RWPE1 (cell line): Measurements from ENCODE around the gene USP46.

Experiments used
- CTCF ChIA-PET: fragments of 350-600 bp; sonication (Branson Sonifier 250); formaldehyde crosslinking; extraction: SDS; loops from one replicate; lab custom pipeline; 2021; lab: Yijun Ruan, JAX
- POLR2A ChIA-PET: fragments of 400-600 bp; formaldehyde crosslinking; extraction: SDS; loops from one replicate; lab custom pipeline; 2020; ENCODE audit warnings: antibody characterized with exemption; ENCODE audit not compliant: low non-redundant PET; lab: Yijun Ruan, JAX
- DNase-seq: peaks from one replicate; pipeline ENCODE4 v3.0.0; 2012; ENCODE audit warnings: low spot score
- H3K27ac ChIP-seq: fragments of 450-650 bp; 2 replicates; pipeline ENCODE4 v1.5.1; 2017
- CTCF ChIP-seq: fragments of 450-650 bp; conservative IDR thresholded peaks from 2 replicates; pipeline ENCODE4 v1.5.1; 2017; ENCODE audit warnings: low read depth, mild to moderate bottlenecking

The USP46 gene

GRCh38 chr4:52622564-52622963 lies 36.5 kb downstream of the USP46 start:
- H3K27ac ChIP-seq = no peak overlapping the region
- DNase-seq = no peak
- POLR2A ChIA-PET = no interaction called here
- TF ChIP-seq CTCF = no peak
- CTCF ChIA-PET = no interaction called here

GRCh38 chr4:52621567-52621966 lies 37.5 kb downstream of the USP46 start:
- TF ChIP-seq CTCF = no peak
- ChIA-PET CTCF (no interaction called here), POLR2A (no interaction called here)
- no peak for DNase-seq
- H3K27ac ChIP-seq = no peak overlapping the region

GRCh38 chr4:52619591-52619931 lies 39.5 kb downstream of the USP46 start:
- DNase-seq = no peak
- no peak overlapping the region for H3K27ac ChIP-seq
- no peak for TF ChIP-seq CTCF
- ChIA-PET CTCF (interaction anchor here (0.6 kb wide), 1 partner anchor 13 kb away, joined by 3 read pairs; no protein-coding TSS in a partner anchor), POLR2A (no interaction called here)

GRCh38 chr4:52618795-52619590 lies 40.1 kb downstream of the USP46 start:
- ChIA-PET POLR2A (no interaction called here), CTCF (interaction anchor here (0.6 kb wide), 1 partner anchor 12 kb away, joined by 3 read pairs; no protein-coding TSS in a partner anchor)
- TF ChIP-seq CTCF = no peak
- no peak for DNase-seq
- H3K27ac ChIP-seq = no peak overlapping the region

GRCh38 chr4:52617336-52618020 lies 41.6 kb downstream of the USP46 start:
- H3K27ac ChIP-seq = no peak overlapping the region
- no peak for TF ChIP-seq CTCF
- ChIA-PET CTCF (no interaction called here), POLR2A (no interaction called here)
- DNase-seq = no peak

- no peak for DNase-seq
- no peak for TF ChIP-seq CTCF
- ChIA-PET CTCF (no interaction called here), POLR2A (no interaction called here)
- no peak overlapping the region for H3K27ac ChIP-seq
These were observed 44.9 kb downstream of the USP46 start for GRCh38 chr4:52614241-52614640.
